Right lobe of liver (tissue), 4 donors: ENCODE measurements around the gene CDHR2.

ENCODE experiments used
- CTCF ChIP-seq, 4 donors: fragments of 200-600 bp in 3 of 4; fragments of 450-650 bp in 1 of 4; IDR thresholded peaks; one replicate each; pipeline versions ENCODE4 v1.5.1 to v1.8.0; 2016 to 2022; ENCODE audit warnings: antibody characterized with exemption in 4 of 4, mild to moderate bottlenecking in 2 of 4
- POLR2A ChIP-seq: fragments of 450-650 bp; IDR thresholded peaks from one replicate; pipeline ENCODE4 v1.6.1; 2017; ENCODE audit warnings: antibody characterized with exemption, mild to moderate bottlenecking
- donor health status: DM: no; HTN: no; CAD: no.
- donor health status: DM: no; HTN: no; CAD: no.
- donor health status: DM: no; HTN: yes; CAD: no.

GRCh38 chr5:176597417-176598389 is 48.6 kb downstream of the CDHR2 start:
- TF ChIP-seq CTCF (IDR thresholded peaks at IDR 0.05) (no peak), POLR2A (no peak)
